ENCODE measurements around the gene CCDC154.

GRCh38 chr16:1492923-1493745 is 48.8 kb upstream of the CCDC154 start, which contains the start of gene TELO2:
- TF ChIP-seq CTCF (IDR thresholded peaks at IDR 0.05) (no peak), POLR2A (IDR thresholded peaks at IDR 0.05) (no peak)
